HG03442 (cell line): ENCODE measurements around the gene UTP14A.

ENCODE experiments used
- ATAC-seq: cut with Tn5 transposase; IDR thresholded peaks from one replicate; pipeline ENCODE4 v1.9.1; 2021; ENCODE audit warnings: mild to moderate bottlenecking, moderate library complexity; ENCODE audit not compliant: unreplicated experiment

UTP14A gene

DNA sequence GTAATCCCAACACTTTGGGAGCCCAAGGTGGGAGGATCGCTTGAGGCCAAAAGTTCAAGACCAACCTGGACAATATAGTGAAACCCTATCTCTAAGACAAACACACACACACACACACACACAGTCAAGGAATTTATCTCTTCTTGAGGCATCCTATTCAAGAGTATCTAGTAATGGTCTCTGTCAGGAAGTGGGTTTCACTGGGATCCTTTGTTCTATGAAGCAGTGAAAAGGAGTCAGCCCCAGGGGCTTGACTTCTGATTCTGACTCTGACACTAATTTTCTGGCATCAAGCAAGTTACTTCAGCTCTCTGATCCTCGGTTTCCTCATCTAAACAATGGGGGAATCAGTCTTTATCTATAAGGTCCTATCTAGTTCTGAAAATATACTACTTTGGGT is 34.8 kb downstream of the UTP14A start:
- no peak for ATAC-seq

DNA sequence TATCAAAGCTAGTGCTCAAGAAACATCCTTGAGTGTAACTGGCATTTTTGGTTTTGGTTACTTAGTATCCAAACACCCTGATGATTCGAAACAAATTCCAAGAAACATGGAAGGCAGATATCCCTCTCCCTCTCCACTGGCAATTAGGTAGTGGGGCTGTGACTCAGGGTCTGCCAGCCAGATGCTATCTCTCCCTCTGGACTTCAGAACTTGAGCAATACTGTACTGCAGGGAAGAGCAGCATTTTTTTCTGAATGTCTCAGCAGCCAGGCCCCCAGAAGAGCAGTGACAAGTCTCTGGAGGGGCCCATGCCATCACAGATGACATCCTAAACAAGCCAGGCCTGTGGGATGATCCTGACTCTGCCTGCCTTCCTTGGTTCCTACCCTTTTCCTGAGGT is 39.2 kb downstream of the UTP14A start:
- ATAC-seq: no peak

DNA sequence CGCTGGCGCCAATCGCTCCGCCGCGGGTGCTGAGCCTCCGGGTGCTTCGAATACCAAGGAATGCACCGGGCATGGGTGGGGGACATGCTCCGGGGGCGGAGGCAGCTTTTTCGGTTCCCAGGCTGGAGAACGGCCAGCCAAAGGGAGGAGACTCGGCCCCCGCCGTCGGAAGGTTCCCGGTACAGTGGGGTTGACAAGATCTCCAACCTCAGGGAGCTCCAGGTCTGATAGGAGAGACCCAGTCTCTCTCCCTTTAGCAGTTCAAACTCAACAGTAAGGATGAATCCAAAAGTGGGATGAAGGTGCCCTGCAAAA is 47.3 kb downstream of the UTP14A start:
- ATAC-seq: no peak

DNA sequence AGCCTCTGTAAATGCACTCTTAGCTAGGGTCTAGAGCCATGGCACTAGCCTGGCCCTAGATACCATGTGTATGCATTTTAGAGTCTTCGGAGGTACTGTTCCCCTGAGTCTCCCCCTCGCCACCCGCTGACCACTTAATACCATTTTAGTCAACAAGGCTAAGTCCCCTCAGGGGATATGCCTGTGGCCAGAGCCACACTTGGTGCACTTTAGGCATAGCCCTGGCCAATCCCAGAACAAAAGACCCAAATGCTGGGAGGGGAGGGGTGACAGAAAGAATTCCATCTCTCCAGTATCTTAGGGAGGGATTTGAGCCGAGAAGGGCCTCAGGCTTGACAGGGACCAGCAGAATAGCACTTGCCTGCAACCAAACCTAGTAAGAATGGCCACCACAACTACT is 47.9 kb downstream of the UTP14A start:
- no peak for ATAC-seq

DNA sequence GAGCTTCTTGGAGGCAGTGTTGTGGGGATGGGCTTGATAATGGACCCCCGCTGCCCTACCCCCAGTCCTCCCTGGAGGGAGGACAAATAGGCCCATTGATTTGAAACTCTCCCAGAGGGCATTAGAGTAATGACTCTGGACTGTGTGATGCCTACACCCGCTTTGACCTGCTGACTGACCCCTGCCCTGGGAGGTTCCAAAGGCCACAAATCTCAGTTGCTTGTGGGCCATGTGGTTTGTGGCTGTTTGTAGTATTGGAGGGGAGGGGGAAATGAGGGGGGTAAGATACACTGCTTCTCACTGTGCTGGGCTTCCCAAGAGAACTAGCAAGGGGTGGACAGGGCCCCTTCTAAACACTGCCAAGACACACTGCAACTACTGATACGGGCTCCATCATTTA is 48.8 kb downstream of the UTP14A start:
- no peak for ATAC-seq

DNA sequence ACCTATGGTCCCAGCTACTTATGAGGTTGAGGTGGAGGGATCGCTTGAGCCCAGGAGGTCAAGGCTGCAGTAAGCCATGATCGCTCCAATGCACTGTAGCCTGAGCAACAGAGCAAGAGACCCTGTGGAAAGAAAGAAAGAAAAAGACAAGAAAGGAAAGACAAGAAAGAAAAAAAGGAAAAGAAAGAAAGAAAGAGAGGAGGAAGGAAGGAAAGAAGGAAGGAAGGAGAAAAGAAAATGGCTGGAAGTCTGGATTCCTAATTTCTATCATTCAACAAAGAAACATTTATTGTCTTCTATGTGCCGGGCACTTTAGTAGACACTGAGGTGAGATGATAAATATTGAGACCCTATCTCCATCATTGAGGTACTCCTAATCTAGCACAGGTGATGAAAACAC is 49.7 kb downstream of the UTP14A start:
- no peak for ATAC-seq

DNA sequence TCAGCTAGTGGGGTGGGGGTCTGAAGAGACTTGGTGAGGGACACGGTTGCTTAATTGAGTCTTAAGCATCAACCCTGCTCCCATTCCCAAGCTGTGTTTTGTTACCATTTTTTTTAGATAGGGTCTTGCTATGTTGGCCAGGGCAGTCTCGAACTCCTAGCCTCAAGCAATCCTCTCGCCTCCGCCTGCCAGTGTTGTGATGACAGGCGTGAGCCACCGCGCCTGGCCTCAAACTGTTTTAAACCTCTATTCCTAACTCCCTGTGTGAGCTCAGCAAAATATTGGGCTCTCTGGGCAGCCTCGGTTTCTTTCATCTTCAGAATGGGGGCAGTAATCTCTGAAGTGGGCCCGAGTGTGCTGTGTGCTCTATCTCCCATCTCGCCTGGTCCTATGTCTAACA is 50.2 kb downstream of the UTP14A start:
- ATAC-seq: no peak

DNA sequence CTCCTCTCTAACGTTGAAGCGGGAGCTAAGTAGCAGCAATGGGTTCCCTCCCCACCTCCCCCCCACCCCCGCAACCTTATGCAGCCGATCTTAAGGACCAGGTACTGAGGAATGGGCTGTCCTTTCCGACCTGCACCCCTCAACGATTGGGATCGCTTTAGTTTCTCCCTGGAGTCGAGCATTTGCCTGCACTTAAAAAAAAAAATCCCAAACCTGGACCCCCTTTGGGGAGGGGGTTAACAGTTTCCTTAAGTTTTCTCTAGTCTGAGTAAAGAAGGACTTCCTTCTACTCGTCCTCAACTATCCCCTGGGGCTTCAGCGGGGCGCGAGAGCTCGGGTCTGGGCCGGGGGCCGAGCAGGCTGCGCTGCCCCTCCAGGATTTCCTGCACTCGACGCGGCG is 50.8 kb downstream of the UTP14A start:
- ATAC-seq: no peak

DNA sequence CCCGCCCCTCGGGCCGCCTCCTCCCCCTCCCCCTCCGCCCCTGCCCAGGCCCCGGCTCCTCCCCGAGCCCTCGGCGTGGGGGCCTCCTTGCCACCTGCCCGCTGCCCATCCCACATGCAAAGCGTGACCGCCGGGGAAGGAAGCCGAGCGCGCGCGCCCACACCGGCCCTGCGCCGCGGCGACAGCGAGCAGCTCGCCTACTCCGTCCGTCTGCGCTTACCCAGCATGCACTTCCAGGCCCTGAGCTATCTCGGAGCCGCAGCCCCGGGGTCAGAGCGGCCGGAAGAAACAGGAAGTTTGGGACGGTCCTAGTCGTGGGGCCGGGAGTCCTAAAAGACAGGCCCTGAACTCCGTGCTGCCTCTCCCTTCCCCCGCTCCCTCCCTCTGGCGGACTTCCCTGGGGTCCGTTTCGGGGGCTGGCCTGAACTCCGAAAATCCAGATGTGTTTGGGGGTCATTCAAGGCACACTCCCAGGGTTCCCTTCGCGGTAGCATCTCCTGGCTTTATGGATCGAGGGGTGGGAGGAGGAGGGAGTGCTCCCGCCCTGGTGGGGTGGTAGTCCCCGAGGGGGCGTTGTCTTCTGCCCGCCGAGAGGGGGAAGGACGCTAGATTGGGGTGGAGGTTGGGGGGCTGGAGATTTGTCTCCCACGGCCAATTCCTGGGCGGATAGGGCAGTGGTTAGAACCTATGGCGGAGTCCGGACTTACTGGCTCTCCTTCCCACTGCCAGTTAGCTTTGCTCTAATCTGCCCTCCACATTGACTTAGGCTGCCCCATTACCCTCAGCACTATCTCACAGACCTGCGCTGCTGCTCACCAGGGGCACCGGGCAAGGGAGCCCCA is 51.5 kb downstream of the UTP14A start:
- peak; percentile 70 for ATAC-seq

DNA sequence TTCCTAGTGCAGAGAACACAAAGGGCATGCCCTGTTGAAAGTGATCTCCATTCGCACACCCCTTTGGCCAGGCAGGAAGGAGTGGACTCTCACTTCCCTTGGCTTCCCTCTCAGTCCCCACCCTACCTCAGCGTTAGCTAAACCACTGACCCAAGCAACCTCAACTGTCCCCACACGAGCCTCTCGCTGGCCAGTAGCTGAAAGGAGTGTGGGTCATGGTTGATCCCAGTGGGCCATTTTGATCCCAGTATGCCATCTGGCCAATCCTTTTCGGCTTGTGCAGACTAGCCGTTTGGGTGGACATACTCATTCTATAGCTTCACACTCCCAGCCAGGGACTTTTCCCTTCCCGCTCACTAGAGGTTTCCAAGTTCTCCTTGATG is 52.1 kb downstream of the UTP14A start:
- no peak for ATAC-seq

DNA sequence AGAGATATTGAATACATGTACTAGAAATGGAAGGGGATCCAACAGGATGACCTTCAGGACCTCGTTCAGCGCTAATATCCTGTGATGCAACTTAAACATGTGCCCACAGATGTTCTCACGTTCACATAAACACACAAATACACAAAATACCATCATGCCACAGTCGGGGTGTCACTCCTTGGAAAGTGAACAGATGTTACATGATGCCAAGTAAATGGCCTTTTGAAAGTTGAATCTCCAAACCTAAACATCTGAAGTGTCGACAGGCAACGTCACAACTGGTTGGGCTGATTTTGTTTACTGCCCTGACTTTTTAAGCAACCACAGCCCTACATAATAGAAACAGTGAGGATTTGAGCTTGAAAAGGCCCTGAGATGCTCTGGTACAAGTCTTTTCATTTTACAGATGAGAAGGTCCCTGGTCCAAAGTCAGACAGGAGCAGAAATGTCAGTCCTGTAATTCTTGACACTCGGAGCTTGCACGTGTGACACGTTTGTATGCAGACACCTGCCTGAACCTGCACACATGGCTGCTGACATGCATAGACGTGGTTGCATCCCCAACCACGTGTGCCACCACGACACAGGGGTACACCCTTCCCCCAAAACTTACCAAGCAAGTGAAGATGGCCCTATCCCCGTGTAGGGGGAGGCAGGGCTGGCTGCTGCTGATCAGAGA is 53.0 kb downstream of the UTP14A start:
- no peak for ATAC-seq

DNA sequence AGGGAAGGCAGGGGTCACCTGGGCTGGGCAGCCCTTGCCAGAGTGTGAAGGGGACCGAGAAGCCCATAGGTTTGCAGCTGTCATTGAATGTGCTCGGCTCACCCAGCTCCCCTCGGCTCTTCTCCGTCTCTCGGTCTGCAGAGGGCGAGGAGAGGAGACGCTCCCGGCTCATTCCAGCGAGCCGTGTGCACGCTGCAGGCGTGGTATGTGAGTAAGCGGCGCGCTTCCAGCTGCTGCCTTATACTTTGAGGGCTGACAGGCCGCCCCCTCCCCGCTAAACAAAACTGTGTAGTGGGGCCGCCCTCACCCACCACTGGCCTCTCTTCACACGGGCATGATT is 53.5 kb downstream of the UTP14A start:
- no peak for ATAC-seq

DNA sequence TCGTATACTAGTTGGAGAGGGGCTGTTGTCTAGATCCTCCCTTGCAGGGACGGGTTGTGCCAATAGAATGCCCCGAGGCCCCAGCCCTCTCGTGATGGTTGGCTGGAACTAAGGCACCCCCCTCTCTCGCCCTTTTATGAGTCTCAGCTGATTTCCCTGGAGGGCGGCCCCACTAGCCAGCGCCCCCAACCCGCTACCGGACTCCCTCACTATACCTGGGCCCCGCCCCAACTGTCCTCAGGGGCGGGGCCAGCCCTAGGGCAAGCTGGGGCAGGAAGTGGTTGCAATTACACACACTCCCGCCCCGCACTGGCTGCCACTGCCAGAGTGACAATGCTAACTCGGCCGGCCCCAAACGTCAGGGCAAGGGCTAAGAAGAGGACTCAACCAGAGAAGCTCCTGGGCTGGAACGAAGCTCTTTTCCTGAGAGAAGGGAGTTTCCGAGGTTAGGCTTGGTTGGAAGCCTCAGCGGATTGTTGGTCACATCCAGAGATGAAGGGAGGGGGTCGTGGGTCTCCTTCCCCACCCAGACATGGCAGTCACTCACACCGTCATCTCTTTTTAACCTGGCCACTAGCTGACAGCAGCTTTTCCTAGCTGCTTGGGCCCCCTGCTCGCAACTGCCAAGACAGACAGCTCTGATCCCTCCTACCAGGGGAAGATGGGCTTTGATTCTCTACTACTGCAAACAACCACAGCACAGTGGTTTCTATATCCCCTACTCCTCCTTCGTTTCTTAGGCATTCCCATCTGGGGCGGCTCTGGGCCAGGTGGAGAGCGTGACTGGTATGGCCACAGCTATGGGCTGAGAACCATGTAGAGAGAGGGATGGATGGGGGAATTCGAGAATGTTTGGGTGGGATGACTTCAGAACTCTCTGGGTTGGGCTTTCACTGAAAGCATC is 55.5 kb downstream of the UTP14A start:
- ATAC-seq: peak; percentile 85

DNA sequence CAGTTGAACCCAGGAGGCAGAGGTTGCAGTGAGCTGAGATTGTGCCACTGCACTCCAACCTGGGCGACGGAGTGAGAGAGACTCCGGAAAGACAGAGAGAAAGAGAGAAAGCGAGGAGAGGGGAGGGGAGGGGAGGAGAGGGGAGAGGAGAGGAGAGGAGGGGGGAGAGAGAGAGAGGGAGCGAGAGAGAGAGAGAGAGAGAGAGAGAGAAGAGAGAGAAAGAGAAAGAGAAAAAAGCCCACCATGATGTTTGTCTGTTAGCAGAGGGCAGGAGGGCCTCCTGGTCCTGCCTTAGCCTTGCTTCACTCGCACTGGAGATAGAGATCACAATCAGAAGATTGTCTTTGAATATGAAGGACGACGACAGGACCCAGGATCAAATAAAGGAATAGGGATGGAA is 57.8 kb downstream of the UTP14A start:
- ATAC-seq: no peak

DNA sequence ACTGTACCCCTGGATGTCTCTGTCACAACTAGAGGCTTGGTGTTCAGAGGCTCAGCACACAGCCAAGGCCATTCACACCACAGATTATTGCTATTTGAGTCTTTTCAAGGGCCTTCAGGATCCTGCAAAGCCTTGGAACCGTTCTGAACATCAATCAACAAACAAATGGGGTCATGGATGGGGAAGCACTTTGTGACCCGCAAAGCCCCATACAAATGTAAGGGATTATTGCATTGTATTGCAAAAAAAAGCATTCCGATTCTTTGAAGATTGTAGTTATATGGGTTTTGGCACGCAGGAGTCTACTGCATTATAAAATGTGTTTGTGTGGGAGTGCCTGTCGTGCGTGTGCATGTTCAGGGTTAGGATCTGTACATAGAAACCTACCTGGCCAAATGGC is 59.2 kb downstream of the UTP14A start:
- ATAC-seq: no peak

DNA sequence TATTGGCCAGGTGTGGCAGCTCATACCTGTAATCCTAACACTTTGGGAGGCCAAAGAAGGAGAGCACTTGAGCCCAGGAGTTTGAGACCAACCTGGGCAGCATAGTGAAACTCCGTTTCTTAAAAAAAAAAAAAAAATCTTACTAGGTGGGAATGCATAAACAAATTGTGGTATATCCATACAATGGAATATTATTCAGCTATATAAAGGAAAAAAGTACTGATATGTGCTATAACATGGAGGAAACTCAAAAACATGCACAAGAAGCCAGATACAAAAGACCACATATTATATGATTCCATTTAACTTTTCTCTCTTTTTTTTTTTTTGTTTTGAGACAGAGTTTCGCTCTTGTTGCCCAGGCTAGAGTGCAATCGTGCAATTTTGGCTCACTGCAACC is 63.0 kb downstream of the UTP14A start:
- no peak for ATAC-seq

DNA sequence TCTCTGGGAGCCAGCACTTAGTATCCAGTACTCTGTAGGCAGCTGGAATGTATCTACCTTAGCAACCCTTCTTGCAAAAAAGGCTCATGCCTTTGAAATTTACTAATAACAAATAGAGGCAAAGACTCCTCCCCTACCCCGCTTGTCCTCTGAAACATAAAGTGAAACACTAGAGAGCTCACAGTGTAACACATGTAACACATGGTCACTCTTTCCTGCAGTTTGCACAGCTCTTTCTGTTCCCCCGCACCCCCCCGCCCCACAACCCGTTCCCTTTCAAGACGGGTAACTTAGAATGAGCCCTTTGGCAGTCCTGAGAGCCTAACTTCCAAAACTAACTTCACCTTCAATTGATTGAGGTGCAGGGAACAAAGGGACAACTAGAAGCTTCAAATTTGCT is 70.5 kb downstream of the UTP14A start:
- no peak for ATAC-seq
